CD4-positive, CD25-positive, alpha-beta regulatory T cell (primary cell): ENCODE data around the gene ATP2C2. TPM values are rescaled to one million over a fixed set of nuclear protein-coding genes. Genes with fewer than 3 reads are reported as not detected.

Source experiments
- ATAC-seq, 2 donors: fragments of 150-1000 bp; cut with Tn5 transposase; one replicate each; pipeline ENCODE4 v1.10.0; 2021; ENCODE audit warnings: low read depth in 2 of 2, moderate number of reproducible peaks in 2 of 2, moderate library complexity in 1 of 2
- DNase-seq, 3 donors: peaks; one replicate each; pipeline versions ENCODE4 v3.0.0 to v3.0.0-alpha.2; 2012 to 2022; ENCODE audit warnings: mixed read lengths in 1 of 3
- H3K27ac ChIP-seq: one replicate; pipeline ENCODE4 v1.7.0; 2013; ENCODE audit warnings: mild to moderate bottlenecking, low read length; ENCODE audit not compliant: insufficient read depth, poor library complexity, severe bottlenecking
- H3K27me3 ChIP-seq: one replicate; pipeline ENCODE4 v1.7.0; 2013; ENCODE audit warnings: low read length; ENCODE audit not compliant: control insufficient read depth, insufficient read depth
- H3K36me3 ChIP-seq: one replicate; pipeline ENCODE4 v1.7.0; 2013; ENCODE audit warnings: mild to moderate bottlenecking, low read length, moderate library complexity; ENCODE audit not compliant: control insufficient read depth, insufficient read depth
- H3K4me1 ChIP-seq: 2 replicates; pipeline ENCODE4 v1.7.0; 2013; ENCODE audit warnings: mild to moderate bottlenecking, low read length; ENCODE audit not compliant: insufficient read depth, control insufficient read depth, poor library complexity, severe bottlenecking
- H3K4me3 ChIP-seq: one replicate; pipeline ENCODE4 v1.7.0; 2013; ENCODE audit warnings: low read depth, mild to moderate bottlenecking, low read length, moderate library complexity
- H3K9me3 ChIP-seq, 2 experiments: 1 replicate in 1 of 2; 2 replicates in 1 of 2; pipeline ENCODE4 v1.7.0; 2013; ENCODE audit warnings: low read length in 2 of 2, mild to moderate bottlenecking in 1 of 2, moderate library complexity in 1 of 2; ENCODE audit not compliant: control insufficient read depth in 2 of 2
- H3K27ac Mint-ChIP-seq, 3 donors: one replicate each; pipeline ENCODE4 v1.8.0; 2020 to 2022; ENCODE audit warnings: mild to moderate bottlenecking in 3 of 3, mixed read lengths in 3 of 3, moderate library complexity in 2 of 3
- H3K27me3 Mint-ChIP-seq: one replicate; pipeline ENCODE4 v1.8.0; 2022; ENCODE audit warnings: mild to moderate bottlenecking, mixed read lengths
- H3K36me3 Mint-ChIP-seq: one replicate; pipeline ENCODE4 v1.8.0; 2020; ENCODE audit warnings: mixed read lengths
- H3K4me1 Mint-ChIP-seq, 4 donors: one replicate each; pipeline ENCODE4 v1.8.0; 2020 to 2022; ENCODE audit warnings: mixed read lengths in 4 of 4, mild to moderate bottlenecking in 1 of 4
- H3K4me3 Mint-ChIP-seq, 4 donors: one replicate each; pipeline ENCODE4 v1.8.0; 2020 to 2022; ENCODE audit warnings: mild to moderate bottlenecking in 4 of 4, mixed read lengths in 4 of 4, moderate library complexity in 3 of 4
- H3K9me3 Mint-ChIP-seq, 7 donors: one replicate each; pipeline ENCODE4 v1.8.0; 2020 to 2022; ENCODE audit warnings: mixed read lengths in 7 of 7, mild to moderate bottlenecking in 3 of 7, moderate library complexity in 2 of 7
- polyA plus RNA-seq, 4 donors: library from polyadenylated mRNA; unstranded; fragments of 300-500 nt; fragmentation: Illumina TruSeq; gene quantifications; one replicate each; pipeline ENCODE4 v1.2.3, GENCODE V29; 2021
- total RNA-seq: library from RNA; stranded (reverse); gene quantifications from one replicate; pipeline ENCODE4 v1.2.3, GENCODE V29; 2022

The ATP2C2 gene
- total and polyA plus RNA-seq, 5 donors from 2014 or later, result 0.10 TPM; not detected in 4

DNA sequence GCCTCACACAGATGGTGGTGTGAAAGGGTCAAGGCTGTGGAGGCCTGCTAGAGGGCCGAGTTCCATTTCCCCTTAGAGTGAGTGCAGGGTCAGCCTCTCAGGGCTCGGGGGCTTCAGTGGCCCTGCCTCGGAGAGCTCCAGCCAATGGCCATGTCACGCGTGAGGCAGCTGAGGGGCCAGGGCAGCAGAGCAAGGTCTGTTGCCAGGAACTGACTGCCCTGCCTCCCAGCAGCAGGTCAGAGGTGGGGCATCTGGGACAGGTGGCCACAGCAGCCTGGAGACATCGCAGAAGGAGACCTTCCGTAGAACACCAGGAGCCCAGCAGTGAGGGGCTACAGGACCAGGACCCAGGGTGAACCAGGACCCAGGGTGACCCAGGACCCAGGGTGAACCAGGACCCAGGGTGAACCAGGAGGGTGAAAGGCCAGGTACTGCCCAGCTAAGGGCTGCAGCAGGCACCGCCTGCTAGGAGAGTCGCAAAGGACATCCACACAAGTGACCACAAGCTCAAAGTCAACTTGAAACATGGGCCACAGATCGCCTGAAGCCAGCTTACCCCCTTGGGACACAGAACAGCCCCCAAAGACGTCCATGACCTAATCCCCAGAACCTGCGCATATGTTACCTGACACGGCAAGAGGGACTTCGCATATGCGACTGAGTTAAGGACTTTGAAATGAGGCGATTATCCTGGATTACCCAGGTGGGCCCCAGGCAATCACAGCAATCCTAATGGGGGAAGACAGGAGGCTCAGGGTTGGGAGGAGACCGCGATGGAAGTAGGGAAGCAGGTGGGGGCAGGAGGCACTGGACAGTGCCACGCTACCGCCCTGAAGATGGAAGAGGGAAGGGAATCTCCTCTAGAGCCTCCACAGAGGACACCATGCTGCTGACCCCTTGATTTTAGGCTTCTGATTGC, 141.0 kb downstream of the ATP2C2 start:
- H3K36me3 ChIP-seq, result no peaks in the 10 kb centered on the region
- H3K27ac ChIP-seq, result no peak overlapping the region
- H3K36me3 Mint-ChIP-seq, result no peaks in the 10 kb centered on the region
- peaks cover 73% of the 10 kb centered on the region for H3K4me1 ChIP-seq
- H3K27ac Mint-ChIP-seq, result peak overlapping the region in 1 of 3 donors; percentile 59
- no peaks in the 10 kb centered on the region for H3K9me3 ChIP-seq
- peak overlapping the region in 3 of 4 donors; percentile 57 to 85 (median 75) for H3K4me3 Mint-ChIP-seq
- H3K27me3 Mint-ChIP-seq, result no peaks in the 10 kb centered on the region
- no peak overlapping the region for H3K4me3 ChIP-seq
- peaks cover 0 to 2% (median 0%) of the 10 kb centered on the region in 7 donors for H3K9me3 Mint-ChIP-seq
- DNase-seq (no peak), ATAC-seq (no peak)
- H3K27me3 ChIP-seq, result no peaks in the 10 kb centered on the region
- peaks cover 23 to 74% (median 52%) of the 10 kb centered on the region in 4 donors for H3K4me1 Mint-ChIP-seq

GRCh38 chr16:84511180-84511800, 143.0 kb downstream of the ATP2C2 start:
- Histone ChIP-seq H3K4me1 (peaks cover 70% of the 10 kb centered on the region), H3K27me3 (no peaks in the 10 kb centered on the region), H3K4me3 (peak overlapping the region; percentile 50), H3K36me3 (no peaks in the 10 kb centered on the region), H3K9me3 (no peaks in the 10 kb centered on the region), H3K27ac (peak overlapping the region; percentile 85)
- Mint-ChIP-seq H3K27ac (peak overlapping the region; percentile 74 to 85 (median 82)), H3K4me3 (peak overlapping the region; percentile 2 to 79 (median 49)), H3K27me3 (no peaks in the 10 kb centered on the region), H3K9me3 (peaks cover 0 to 2% (median 0%) of the 10 kb centered on the region in 7 donors), H3K36me3 (no peaks in the 10 kb centered on the region), H3K4me1 (peaks cover 30 to 71% (median 50%) of the 10 kb centered on the region in 4 donors)
- DNase-seq, result peak; percentile 67 to 90 (median 86)
- peak; percentile 27 to 37 for ATAC-seq

GRCh38 chr16:84511831-84512230, 143.5 kb downstream of the ATP2C2 start:
- H3K9me3 Mint-ChIP-seq, result peaks cover 0 to 2% (median 0%) of the 10 kb centered on the region in 7 donors
- no peaks in the 10 kb centered on the region for H3K9me3 ChIP-seq
- peak overlapping the region in 1 of 4 donors; percentile 79 for H3K4me3 Mint-ChIP-seq
- peaks cover 30 to 72% (median 51%) of the 10 kb centered on the region in 4 donors for H3K4me1 Mint-ChIP-seq
- DNase-seq (no peak), ATAC-seq (no peak)
- H3K27ac ChIP-seq, result peak overlapping the region; percentile 85
- peaks cover 68% of the 10 kb centered on the region for H3K4me1 ChIP-seq
- no peaks in the 10 kb centered on the region for H3K36me3 Mint-ChIP-seq
- no peaks in the 10 kb centered on the region for H3K27me3 Mint-ChIP-seq
- no peaks in the 10 kb centered on the region for H3K36me3 ChIP-seq
- H3K27ac Mint-ChIP-seq, result peak overlapping the region; percentile 74 to 85 (median 82)
- peak overlapping the region; percentile 50 for H3K4me3 ChIP-seq
- H3K27me3 ChIP-seq, result no peaks in the 10 kb centered on the region

DNA sequence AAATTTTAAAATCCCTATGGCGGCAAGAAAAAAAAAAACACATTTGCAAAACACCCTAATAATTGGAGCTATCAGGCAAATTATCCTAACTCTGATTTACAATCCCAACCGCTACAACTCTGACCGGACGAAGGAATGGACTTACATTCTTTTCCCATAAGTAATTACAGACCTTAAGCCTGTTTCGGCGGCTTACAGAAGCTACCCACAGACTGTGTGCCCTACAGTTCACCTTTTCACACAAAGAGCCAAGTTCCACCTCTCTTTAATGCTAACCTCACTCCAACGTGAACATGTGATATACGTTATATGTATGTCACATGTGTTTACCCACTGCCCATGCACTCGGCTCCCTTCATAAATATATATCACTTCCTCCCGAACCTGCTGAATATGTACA, 144.8 kb downstream of the ATP2C2 start:
- Mint-ChIP-seq H3K27ac (peak overlapping the region; percentile 95 to 98 (median 96)), H3K4me1 (peaks cover 31 to 69% (median 48%) of the 10 kb centered on the region in 4 donors), H3K27me3 (no peaks in the 10 kb centered on the region), H3K36me3 (no peaks in the 10 kb centered on the region), H3K4me3 (peak overlapping the region in 3 of 4 donors; percentile 5 to 59 (median 21)), H3K9me3 (peaks cover 0 to 2% (median 0%) of the 10 kb centered on the region in 7 donors)
- no peak overlapping the region for H3K4me3 ChIP-seq
- DNase-seq (no peak), ATAC-seq (no peak)
- no peaks in the 10 kb centered on the region for H3K36me3 ChIP-seq
- no peaks in the 10 kb centered on the region for H3K27me3 ChIP-seq
- peaks cover 63% of the 10 kb centered on the region for H3K4me1 ChIP-seq
- H3K27ac ChIP-seq, result peak overlapping the region; percentile 85
- no peaks in the 10 kb centered on the region for H3K9me3 ChIP-seq

GRCh38 chr16:84513666-84514065, 145.3 kb downstream of the ATP2C2 start:
- H3K36me3 Mint-ChIP-seq, result no peaks in the 10 kb centered on the region
- H3K4me3 Mint-ChIP-seq, result peak overlapping the region; percentile 21 to 75 (median 64)
- Histone ChIP-seq H3K27ac (peak overlapping the region; percentile 85), H3K27me3 (no peaks in the 10 kb centered on the region), H3K4me3 (no peak overlapping the region), H3K9me3 (no peaks in the 10 kb centered on the region), H3K36me3 (no peaks in the 10 kb centered on the region), H3K4me1 (peaks cover 62% of the 10 kb centered on the region)
- no peaks in the 10 kb centered on the region for H3K27me3 Mint-ChIP-seq
- H3K27ac Mint-ChIP-seq, result peak overlapping the region; percentile 95 to 98 (median 96)
- ATAC-seq (no peak), DNase-seq (no peak)
- H3K9me3 Mint-ChIP-seq, result peaks cover 0 to 2% (median 0%) of the 10 kb centered on the region in 7 donors
- H3K4me1 Mint-ChIP-seq, result peaks cover 28 to 68% (median 44%) of the 10 kb centered on the region in 4 donors

Other genes starting within 250 kb of the ATP2C2 start
- 17.3 TPM for gene HSDL1, start 223.4 kb upstream of the ATP2C2 start, total RNA-seq
- 10 to 100 TPM in 1 of 4 donors, 1 to 10 TPM in 3; 6.8 to 10.6 (median 9.6) TPM for gene HSDL1, start 223.4 kb upstream of the ATP2C2 start, polyA plus RNA-seq
- 0.27 TPM for gene DNAAF1, start 223.2 kb upstream of the ATP2C2 start, total RNA-seq
- gene DNAAF1, start 223.2 kb upstream of the ATP2C2 start, polyA plus RNA-seq, result under 1 TPM in 3 of 4 donors, not detected in 1; 0.03 to 0.81 (median 0.33) TPM
- gene TAF1C, start 181.5 kb upstream of the ATP2C2 start, total RNA-seq, result 90.6 TPM
- 1 to 10 TPM; 6.3 to 8.6 (median 7.2) TPM for gene TAF1C, start 181.5 kb upstream of the ATP2C2 start, polyA plus RNA-seq
- not detected for gene ADAD2, start 177.4 kb upstream of the ATP2C2 start, total RNA-seq
- under 1 TPM in 3 of 4 donors, not detected in 1; 0.07 to 0.40 (median 0.25) TPM for gene ADAD2, start 177.4 kb upstream of the ATP2C2 start, polyA plus RNA-seq
- not detected for gene KCNG4, start 128.5 kb upstream of the ATP2C2 start, total RNA-seq
- not detected for gene KCNG4, start 128.5 kb upstream of the ATP2C2 start, polyA plus RNA-seq
- gene WFDC1, start 73.7 kb upstream of the ATP2C2 start, total RNA-seq, result not detected
- not detected for gene WFDC1, start 73.7 kb upstream of the ATP2C2 start, polyA plus RNA-seq
- 11.9 TPM for gene MEAK7, start 136.1 kb downstream of the ATP2C2 start, total RNA-seq
- gene MEAK7, start 136.1 kb downstream of the ATP2C2 start, polyA plus RNA-seq, result 1 to 10 TPM; 5.8 to 9.1 (median 7.5) TPM
- gene COTL1, start 249.5 kb downstream of the ATP2C2 start, total RNA-seq, result 353 TPM
- 100 to 1,000 TPM; 450 to 761 (median 584) TPM for gene COTL1, start 249.5 kb downstream of the ATP2C2 start, polyA plus RNA-seq